Tibial nerve (tissue), 4 donors: ENCODE results near the gene HSFX2. TPM values are rescaled to one million over a fixed set of nuclear protein-coding genes. Genes with fewer than 3 reads are reported as not detected.
"Not testable (repeated sequence)": the region's sequence is repeated elsewhere in the genome, so short reads cannot be mapped to it uniquely, and the experiment has no call there.

Experiments used
- DNase-seq, 2 donors: peaks; one replicate each; pipeline ENCODE4 v3.0.0-alpha.2; 2019; ENCODE audit warnings: low spot score in 2 of 2
- H3K27ac ChIP-seq, 4 donors: fragments of 200-600 bp; sonication (generic) in 3 of 4; one replicate each; pipeline ENCODE4 v1.5.1; 2017 to 2019; ENCODE audit warnings: mild to moderate bottlenecking in 1 of 4
- H3K27me3 ChIP-seq, 2 donors: fragments of 200-600 bp; sonication (generic) in 1 of 2; one replicate each; pipeline versions ENCODE4 v1.5.1 to v1.6.0; 2017 to 2019
- H3K36me3 ChIP-seq, 3 donors: fragments of 200-600 bp; sonication (generic); one replicate each; pipeline ENCODE4 v1.5.1; 2018 to 2019
- H3K4me1 ChIP-seq, 4 donors: fragments of 200-600 bp; sonication (generic) in 3 of 4; one replicate each; pipeline ENCODE4 v1.5.1; 2017 to 2019
- H3K4me3 ChIP-seq, 4 donors: fragments of 200-600 bp; sonication (generic) in 3 of 4; one replicate each; pipeline ENCODE4 v1.5.1; 2017 to 2019; ENCODE audit warnings: mild to moderate bottlenecking in 1 of 4, moderate library complexity in 1 of 4
- H3K9me3 ChIP-seq, 4 donors: fragments of 200-600 bp; sonication (generic) in 3 of 4; one replicate each; pipeline ENCODE4 v1.5.1; 2017 to 2019
- CTCF ChIP-seq, 5 experiments: fragments of 200-600 bp in 3 of 5; fragments of 450-650 bp in 2 of 5; sonication (generic) in 3 of 5; IDR thresholded peaks; one replicate each; pipeline ENCODE4 v1.5.1; 2016 to 2019; ENCODE audit warnings: antibody characterized with exemption in 5 of 5, mild to moderate bottlenecking in 3 of 5, moderate library complexity in 2 of 5
- EP300 ChIP-seq, 2 donors: sonication (generic); formaldehyde crosslinking; IDR thresholded peaks; one replicate each; pipeline ENCODE4 v1.6.1; 2017; ENCODE audit warnings: antibody characterized with exemption in 2 of 2, mild to moderate bottlenecking in 1 of 2
- POLR2A ChIP-seq, 2 donors: fragments of 450-650 bp; IDR thresholded peaks; one replicate each; pipeline ENCODE4 v1.6.1; 2017; ENCODE audit warnings: antibody characterized with exemption in 2 of 2, mild to moderate bottlenecking in 2 of 2, moderate library complexity in 2 of 2
- WGBS, 2 donors: methylation state at CpG; one replicate each; pipeline ENCODE4 v1.1.5; 2018; 5-methylcytosine and 5-hydroxymethylcytosine counted together
- total RNA-seq, 4 donors: library from RNA; depleted of rRNA; stranded (reverse); fragments of >200 nt; gene quantifications; one replicate each; pipeline ENCODE4 v1.1.0, GENCODE V29; 2016

Gene HSFX2
- total RNA-seq, 4 donors from 2014 or later: 1.2 to 3.3 TPM; not detected in 2

GRCh38 chrX:149628768-149629167 lies 33.7 kb upstream of the HSFX2 start:
- no peak overlapping the region for H3K4me3 ChIP-seq
- no peaks in the 10 kb centered on the region for H3K36me3 ChIP-seq
- TF ChIP-seq CTCF (IDR thresholded peaks at IDR 0.05) (no peak), POLR2A (IDR thresholded peaks at IDR 0.05) (no peak), EP300 (IDR thresholded peaks at IDR 0.05) (no peak)
- H3K4me1 ChIP-seq: peaks cover 0 to 19% (median 0%) of the 10 kb centered on the region in 4 donors
- no peaks in the 10 kb centered on the region for H3K9me3 ChIP-seq
- 80 to 98% methylated on average over 2 of the region's 2 CpGs for WGBS, 2 donors
- H3K27me3 ChIP-seq: no peaks in the 10 kb centered on the region
- no peak for DNase-seq
- no peak overlapping the region for H3K27ac ChIP-seq

- Histone ChIP-seq H3K4me3 (no peak overlapping the region), H3K27me3 (no peaks in the 10 kb centered on the region), H3K4me1 (peaks cover 0 to 19% (median 0%) of the 10 kb centered on the region in 4 donors), H3K9me3 (no peaks in the 10 kb centered on the region), H3K36me3 (no peaks in the 10 kb centered on the region), H3K27ac (no peak overlapping the region)
- TF ChIP-seq EP300 (IDR thresholded peaks at IDR 0.05) (no peak), CTCF (IDR thresholded peaks at IDR 0.05) (no peak), POLR2A (IDR thresholded peaks at IDR 0.05) (no peak)
- no peak for DNase-seq
- WGBS, 2 donors: 92 to 93% methylated on average over 3 of the region's 3 CpGs
These were observed 33.2 kb upstream of the HSFX2 start for GRCh38 chrX:149628280-149628679.

GRCh38 chrX:149626829-149627228 lies 31.7 kb upstream of the HSFX2 start:
- not testable (repeated sequence) for H3K36me3 ChIP-seq, H3K9me3 ChIP-seq, H3K27me3 ChIP-seq, H3K4me3 ChIP-seq, DNase-seq, H3K27ac ChIP-seq
- WGBS, 2 donors: 69 to 70% methylated on average over 6 to 8 of the region's 8 CpGs
- H3K4me1 ChIP-seq: peaks cover 0 to 19% (median 0%) of the 10 kb centered on the region in 4 donors

- 43 to 100% methylated on average over 1 of the region's 1 CpG for WGBS, 2 donors
- not testable (repeated sequence) for DNase-seq
These were observed 24.5 kb upstream of the HSFX2 start for GRCh38 chrX:149619662-149620061.

GRCh38 chrX:149618871-149619270 lies 23.8 kb upstream of the HSFX2 start:
- H3K4me3 ChIP-seq: no peak overlapping the region
- no peaks in the 10 kb centered on the region for H3K4me1 ChIP-seq
- no peaks in the 10 kb centered on the region for H3K9me3 ChIP-seq
- no peak overlapping the region for H3K27ac ChIP-seq
- no peak for TF ChIP-seq CTCF (IDR thresholded peaks at IDR 0.05)
- TF ChIP-seq POLR2A (IDR thresholded peaks at IDR 0.05): no peak
- no peak for TF ChIP-seq EP300 (IDR thresholded peaks at IDR 0.05)
- DNase-seq: no peak
- H3K27me3 ChIP-seq: no peaks in the 10 kb centered on the region
- H3K36me3 ChIP-seq: no peaks in the 10 kb centered on the region
- 43 to 51% methylated on average over 3 of the region's 3 CpGs for WGBS, 2 donors

More at GRCh38 chrX:149619662-149620061, 24.5 kb upstream of the HSFX2 start:
- H3K36me3 ChIP-seq, H3K27me3 ChIP-seq, H3K4me3 ChIP-seq, H3K4me1 ChIP-seq, H3K9me3 ChIP-seq, H3K27ac ChIP-seq: not testable (repeated sequence)

- WGBS, 2 donors: 67 to 86% methylated on average over 1 of the region's 1 CpG
- H3K36me3 ChIP-seq: no peaks in the 10 kb centered on the region
- H3K4me1 ChIP-seq: no peaks in the 10 kb centered on the region
- no peaks in the 10 kb centered on the region for H3K27me3 ChIP-seq
- no peaks in the 10 kb centered on the region for H3K9me3 ChIP-seq
- no peak for DNase-seq
- no peak overlapping the region for H3K27ac ChIP-seq
- no peak for TF ChIP-seq POLR2A (IDR thresholded peaks at IDR 0.05)
- no peak for TF ChIP-seq EP300 (IDR thresholded peaks at IDR 0.05)
- TF ChIP-seq CTCF (IDR thresholded peaks at IDR 0.05): no peak
- H3K4me3 ChIP-seq: no peak overlapping the region
These were observed 16.6 kb upstream of the HSFX2 start for GRCh38 chrX:149611623-149612175.
